DOHH2 (cell line): Measurements from ENCODE around the gene NOL4L.

Source experiments
- H3F3A ChIP-seq: fragments of 200-600 bp; sonication (generic), shearing (Covaris generic); 2 replicates; pipeline ENCODE4 v1.6.0; 2016; ENCODE audit warnings: antibody characterized with exemption, mild to moderate bottlenecking; ENCODE audit not compliant: control insufficient read depth, insufficient read depth
- H3K27ac ChIP-seq: fragments of 200-600 bp; sonication (generic); 2 replicates; pipeline ENCODE4 v1.5.1; 2014; ENCODE audit warnings: low read depth, mild to moderate bottlenecking, low read length, moderate library complexity
- H3K27me3 ChIP-seq: fragments of 200-600 bp; sonication (generic); 2 replicates; pipeline ENCODE4 v1.6.1; 2014; ENCODE audit warnings: mild to moderate bottlenecking, low read length, mixed read lengths; ENCODE audit not compliant: control insufficient read depth
- H3K36me3 ChIP-seq: fragments of 200-600 bp; sonication (generic); 2 replicates; pipeline ENCODE4 v1.6.1; 2014; ENCODE audit warnings: mild to moderate bottlenecking, low read length, moderate library complexity, mixed read lengths; ENCODE audit not compliant: control insufficient read depth
- H3K4me1 ChIP-seq: fragments of 200-600 bp; sonication (generic); 2 replicates; pipeline ENCODE4 v1.6.1; 2014; ENCODE audit warnings: mild to moderate bottlenecking, low read length, mixed read lengths; ENCODE audit not compliant: control insufficient read depth
- H3K4me2 ChIP-seq: fragments of 200-600 bp; sonication (generic); 2 replicates; pipeline ENCODE4 v1.6.0; 2014; ENCODE audit warnings: mild to moderate bottlenecking, low read length, moderate library complexity
- H3K4me3 ChIP-seq: fragments of 200-600 bp; sonication (generic); 2 replicates; pipeline ENCODE4 v1.5.1; 2014; ENCODE audit warnings: mild to moderate bottlenecking, low read length, mixed read lengths
- H3K79me2 ChIP-seq: fragments of 200-600 bp; sonication (generic); 2 replicates; pipeline ENCODE4 v1.6.1; 2014; ENCODE audit warnings: mild to moderate bottlenecking, low read length, mixed read lengths; ENCODE audit not compliant: control insufficient read depth
- H3K9me2 ChIP-seq: fragments of 200-600 bp; sonication (generic); replicated peaks from 2 replicates; pipeline ENCODE4 v1.6.1; 2014; ENCODE audit warnings: mild to moderate bottlenecking, low read length, mixed read lengths; ENCODE audit not compliant: control insufficient read depth
- H3K9me3 ChIP-seq: fragments of 200-600 bp; sonication (generic); 2 replicates; pipeline ENCODE4 v1.6.1; 2014; ENCODE audit warnings: antibody characterized with exemption, low read length, mixed read lengths; ENCODE audit not compliant: control insufficient read depth, insufficient read depth
- H4K20me1 ChIP-seq: fragments of 200-600 bp; sonication (generic); 2 replicates; pipeline ENCODE4 v1.6.0; 2014; ENCODE audit warnings: low read depth, mild to moderate bottlenecking, antibody characterized with exemption, low read length, moderate library complexity; ENCODE audit not compliant: control insufficient read depth, insufficient read depth
- CTCF ChIP-seq: fragments of 200-600 bp; sonication (generic); IDR thresholded peaks from one replicate; pipeline ENCODE4 v1.5.1; 2014; ENCODE audit warnings: antibody characterized with exemption, mild to moderate bottlenecking, low read depth, low read length; ENCODE audit not compliant: poor library complexity, severe bottlenecking
- EZH2phosphoT487 ChIP-seq: fragments of 200-600 bp; sonication (generic); IDR thresholded peaks from 2 replicates; pipeline ENCODE4 v1.6.1; 2017; ENCODE audit warnings: borderline replicate concordance, mild to moderate bottlenecking, antibody characterized with exemption, low read length, moderate library complexity, mixed read lengths

The NOL4L gene

GRCh38 chr20:32446301-32447100, 138.6 kb downstream of the NOL4L start:
- peaks cover 8% of the 10 kb centered on the region; the same call in 1 of the 2 replicates for H3K36me3 ChIP-seq
- no peaks in the 10 kb centered on the region; the same call in 1 of the 2 replicates for H4K20me1 ChIP-seq
- no peaks in the 10 kb centered on the region for H3K9me3 ChIP-seq
- H3K27me3 ChIP-seq: no peaks in the 10 kb centered on the region
- H3F3A ChIP-seq: peaks cover 9% of the 10 kb centered on the region
- TF ChIP-seq EZH2phosphoT487 (no peak), CTCF (no peak)
- H3K4me3 ChIP-seq: no peak overlapping the region
- no peak overlapping the region for H3K4me2 ChIP-seq
- no peak overlapping the region for H3K27ac ChIP-seq
- H3K79me2 ChIP-seq: no peaks in the 10 kb centered on the region
- no peaks in the 10 kb centered on the region for H3K9me2 ChIP-seq
- H3K4me1 ChIP-seq: peaks cover 28% of the 10 kb centered on the region

GRCh38 chr20:32445539-32446273, 139.4 kb downstream of the NOL4L start:
- Histone ChIP-seq H3K36me3 (peaks cover 8% of the 10 kb centered on the region; the same call in 1 of the 2 replicates), H3K4me2 (no peak overlapping the region)
- TF ChIP-seq CTCF (no peak), EZH2phosphoT487 (no peak)

GRCh38 chr20:32444474-32445220, 140.5 kb downstream of the NOL4L start:
- Histone ChIP-seq H3K4me1 (peaks cover 21% of the 10 kb centered on the region), H3K27me3 (no peaks in the 10 kb centered on the region), H3K9me3 (no peaks in the 10 kb centered on the region), H3K4me2 (no peak overlapping the region), H3K4me3 (no peak overlapping the region), H4K20me1 (no peaks in the 10 kb centered on the region; the same call in 1 of the 2 replicates), H3F3A (peaks cover 9% of the 10 kb centered on the region), H3K36me3 (peaks cover 15% of the 10 kb centered on the region), H3K79me2 (no peaks in the 10 kb centered on the region), H3K27ac (no peak overlapping the region), H3K9me2 (no peaks in the 10 kb centered on the region)
- TF ChIP-seq CTCF (no peak), EZH2phosphoT487 (no peak)

More at GRCh38 chr20:32445539-32446273, 139.4 kb downstream of the NOL4L start:
- no peaks in the 10 kb centered on the region for H3K27me3 ChIP-seq
- H4K20me1 ChIP-seq: no peaks in the 10 kb centered on the region; the same call in 1 of the 2 replicates
- H3K4me3 ChIP-seq: no peak overlapping the region
- no peaks in the 10 kb centered on the region for H3K9me2 ChIP-seq
- H3F3A ChIP-seq: peaks cover 9% of the 10 kb centered on the region
- no peaks in the 10 kb centered on the region for H3K9me3 ChIP-seq
- H3K79me2 ChIP-seq: no peaks in the 10 kb centered on the region
- peaks cover 28% of the 10 kb centered on the region for H3K4me1 ChIP-seq
- H3K27ac ChIP-seq: no peak overlapping the region
